OCI-LY7 (cell line): Measurements from ENCODE around the gene SLC31A2.

Source experiments
- EZH2phosphoT487 ChIP-seq: fragments of 200-600 bp; sonication (generic); IDR thresholded peaks from 2 replicates; pipeline ENCODE4 v1.6.1; 2018; ENCODE audit warnings: low read depth, borderline replicate concordance, mild to moderate bottlenecking, mixed run types, antibody characterized with exemption, low read length, moderate library complexity, mixed read lengths
- TF ChIP-seq, protein P1 (sequence below): fragments of 200-600 bp; sonication (generic); conservative IDR thresholded peaks from 2 replicates; pipeline ENCODE4 v1.5.1; 2014; ENCODE audit warnings: mild to moderate bottlenecking, antibody characterized with exemption, low read length, moderate library complexity, mixed read lengths

DNA sequence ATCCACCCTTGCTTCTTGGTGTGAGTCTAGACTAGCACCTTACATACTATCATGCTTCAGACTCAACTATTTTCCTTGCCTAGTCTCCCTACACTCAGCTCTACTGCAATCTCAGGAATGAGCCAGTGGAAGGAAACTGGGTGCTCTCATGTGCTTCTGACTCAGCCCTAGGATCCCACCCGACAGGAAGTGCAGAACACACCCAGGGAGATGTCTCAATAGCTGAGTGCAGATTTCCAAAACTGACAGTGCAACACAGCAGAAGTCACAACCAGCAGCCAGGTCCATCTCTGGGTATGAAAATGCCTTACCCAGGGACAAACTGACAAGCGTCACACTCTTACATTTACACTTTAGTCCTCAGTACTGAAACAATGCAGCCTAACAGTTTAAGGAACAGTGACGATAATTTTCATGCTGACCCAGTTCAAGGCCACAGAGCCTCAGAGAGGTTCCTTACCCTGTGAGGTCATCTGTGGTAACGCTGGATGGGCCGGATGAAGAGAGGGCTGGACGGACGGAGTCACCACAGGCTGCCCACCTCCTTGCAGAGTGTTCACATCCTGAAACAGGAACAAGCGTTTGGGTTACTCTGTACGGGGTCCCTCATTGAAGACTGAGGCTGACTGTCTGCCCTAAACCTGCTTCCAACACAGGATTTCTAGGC, 37.3 kb downstream of the SLC31A2 start:
- TF ChIP-seq, protein P1, sequence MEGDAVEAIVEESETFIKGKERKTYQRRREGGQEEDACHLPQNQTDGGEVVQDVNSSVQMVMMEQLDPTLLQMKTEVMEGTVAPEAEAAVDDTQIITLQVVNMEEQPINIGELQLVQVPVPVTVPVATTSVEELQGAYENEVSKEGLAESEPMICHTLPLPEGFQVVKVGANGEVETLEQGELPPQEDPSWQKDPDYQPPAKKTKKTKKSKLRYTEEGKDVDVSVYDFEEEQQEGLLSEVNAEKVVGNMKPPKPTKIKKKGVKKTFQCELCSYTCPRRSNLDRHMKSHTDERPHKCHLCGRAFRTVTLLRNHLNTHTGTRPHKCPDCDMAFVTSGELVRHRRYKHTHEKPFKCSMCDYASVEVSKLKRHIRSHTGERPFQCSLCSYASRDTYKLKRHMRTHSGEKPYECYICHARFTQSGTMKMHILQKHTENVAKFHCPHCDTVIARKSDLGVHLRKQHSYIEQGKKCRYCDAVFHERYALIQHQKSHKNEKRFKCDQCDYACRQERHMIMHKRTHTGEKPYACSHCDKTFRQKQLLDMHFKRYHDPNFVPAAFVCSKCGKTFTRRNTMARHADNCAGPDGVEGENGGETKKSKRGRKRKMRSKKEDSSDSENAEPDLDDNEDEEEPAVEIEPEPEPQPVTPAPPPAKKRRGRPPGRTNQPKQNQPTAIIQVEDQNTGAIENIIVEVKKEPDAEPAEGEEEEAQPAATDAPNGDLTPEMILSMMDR: no peak
- TF ChIP-seq EZH2phosphoT487: no peak
